ENCODE measurements around the gene NRCAM.
A peak's percentile ranks its signal among the peaks of the same experiment; 100 is the strongest.
"Not testable (repeated sequence)": the region's sequence is repeated elsewhere in the genome, so short reads cannot be mapped to it uniquely, and the experiment has no call there.

NRCAM gene

DNA sequence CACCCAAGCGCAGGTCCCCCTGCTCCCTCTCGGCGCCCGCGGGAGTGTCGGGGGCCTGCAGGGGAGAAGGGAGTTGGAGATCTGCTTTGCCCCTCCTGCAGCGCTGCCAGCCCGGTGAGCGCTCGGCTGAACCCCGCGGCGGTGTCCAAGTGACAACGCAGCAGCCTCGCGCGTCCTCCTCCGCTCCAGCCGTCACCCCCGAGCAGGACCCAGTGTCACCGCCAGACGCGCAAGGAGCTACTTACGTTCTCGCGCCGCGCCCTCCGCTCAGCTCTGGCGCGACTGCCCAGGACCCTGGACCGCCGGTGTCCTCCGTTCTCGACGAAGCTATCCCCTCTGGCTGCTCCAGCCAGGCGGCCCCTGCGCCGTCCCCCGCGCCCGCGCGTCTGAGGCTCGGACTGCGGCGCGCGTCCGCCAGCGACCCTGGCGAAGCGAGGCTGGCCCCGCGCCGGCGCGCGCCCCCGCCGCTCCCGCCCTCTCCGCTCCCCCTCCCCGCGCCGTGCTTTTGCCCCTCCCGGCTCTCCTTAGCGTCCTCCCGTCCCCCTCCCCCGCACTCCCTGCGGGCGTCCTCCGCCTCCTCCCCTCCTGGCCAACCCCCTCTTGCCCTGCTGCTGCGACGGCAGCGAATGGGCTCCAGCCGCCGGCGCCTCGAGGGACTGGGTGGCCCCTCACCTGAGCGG, at the start of gene NRCAM:
Gene NRCAM (minus strand): TSS at position 439 of the 680 bp plus-strand sequence. CDS start 216,372 bp downstream, outside the sequence.
- peak within 1 kb of the TSS; percentile 49 for H3K4me3 ChIP-seq (ENCODE audit: low read length)
- DNase-seq (ENCODE audit: low read depth) = peak; percentile 17
- TF ChIP-seq, protein P1, sequence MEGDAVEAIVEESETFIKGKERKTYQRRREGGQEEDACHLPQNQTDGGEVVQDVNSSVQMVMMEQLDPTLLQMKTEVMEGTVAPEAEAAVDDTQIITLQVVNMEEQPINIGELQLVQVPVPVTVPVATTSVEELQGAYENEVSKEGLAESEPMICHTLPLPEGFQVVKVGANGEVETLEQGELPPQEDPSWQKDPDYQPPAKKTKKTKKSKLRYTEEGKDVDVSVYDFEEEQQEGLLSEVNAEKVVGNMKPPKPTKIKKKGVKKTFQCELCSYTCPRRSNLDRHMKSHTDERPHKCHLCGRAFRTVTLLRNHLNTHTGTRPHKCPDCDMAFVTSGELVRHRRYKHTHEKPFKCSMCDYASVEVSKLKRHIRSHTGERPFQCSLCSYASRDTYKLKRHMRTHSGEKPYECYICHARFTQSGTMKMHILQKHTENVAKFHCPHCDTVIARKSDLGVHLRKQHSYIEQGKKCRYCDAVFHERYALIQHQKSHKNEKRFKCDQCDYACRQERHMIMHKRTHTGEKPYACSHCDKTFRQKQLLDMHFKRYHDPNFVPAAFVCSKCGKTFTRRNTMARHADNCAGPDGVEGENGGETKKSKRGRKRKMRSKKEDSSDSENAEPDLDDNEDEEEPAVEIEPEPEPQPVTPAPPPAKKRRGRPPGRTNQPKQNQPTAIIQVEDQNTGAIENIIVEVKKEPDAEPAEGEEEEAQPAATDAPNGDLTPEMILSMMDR (conservative IDR thresholded peaks at IDR 0.05; ENCODE audit: low read length) = no peak

DNA sequence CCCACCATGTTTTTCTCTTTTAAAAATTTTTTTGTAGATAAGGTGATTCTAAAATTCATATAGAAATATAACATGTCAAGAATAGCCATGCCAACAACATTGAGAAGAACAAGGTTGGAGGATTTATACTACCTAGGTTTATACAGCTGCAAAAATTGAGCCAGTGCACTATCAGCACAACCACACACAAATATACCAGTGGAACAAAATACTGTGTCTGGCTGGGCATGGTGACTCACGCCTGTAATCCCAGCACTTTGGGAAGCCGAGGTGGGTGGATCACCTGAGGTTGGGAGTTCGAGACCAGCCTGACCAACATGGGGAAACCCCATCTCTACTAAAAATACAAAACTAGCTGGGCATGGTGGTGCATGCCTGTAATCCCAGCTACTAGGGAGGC, 48.3 kb upstream of the NRCAM start:
- DNase-seq (ENCODE audit: low read depth); H3K4me3 ChIP-seq (ENCODE audit: low read length): not testable (repeated sequence)

DNA sequence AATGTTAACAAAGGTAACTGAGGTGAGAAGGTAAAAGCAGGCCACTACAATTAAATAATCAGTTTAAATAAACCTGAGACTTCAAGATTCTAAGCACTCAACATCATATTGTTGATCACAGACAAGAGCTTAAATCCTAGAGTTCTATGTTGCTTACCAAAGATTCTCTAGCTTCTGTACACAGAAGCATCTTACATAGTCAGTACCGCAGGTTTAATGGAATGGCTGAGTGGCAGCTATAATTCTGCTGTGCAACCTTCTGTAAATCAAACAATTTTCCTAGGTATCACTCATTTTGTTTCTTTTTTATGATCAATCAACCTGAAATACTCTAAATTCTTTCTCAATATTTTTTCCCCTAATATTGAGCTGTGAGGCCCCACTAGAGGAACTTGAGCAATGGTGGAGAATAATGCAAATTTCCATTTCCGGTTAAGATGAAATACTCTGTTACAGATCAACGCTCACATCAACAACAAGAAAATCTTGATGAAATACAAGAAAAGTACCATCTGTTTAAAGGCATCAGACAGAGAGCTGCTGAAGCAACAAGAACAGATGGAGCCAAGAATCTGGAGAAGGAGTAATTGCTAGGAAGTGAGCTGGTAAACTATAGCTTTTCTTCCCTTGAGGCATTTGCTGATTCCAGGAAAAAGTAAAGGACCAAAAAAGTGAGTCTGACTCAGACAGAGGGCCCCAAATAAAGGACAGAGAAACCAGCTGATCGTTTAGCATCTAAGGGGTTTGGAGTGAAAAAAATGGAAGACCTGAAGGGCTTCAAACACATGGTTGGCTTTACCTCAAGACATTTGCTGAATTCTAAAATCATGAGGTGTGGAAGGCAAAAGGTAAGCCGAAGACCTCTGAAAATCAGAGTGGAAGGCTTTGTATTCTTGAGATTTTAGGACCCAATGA, 47.1 kb upstream of the NRCAM start:
- TF ChIP-seq, protein P1 (conservative IDR thresholded peaks at IDR 0.05; ENCODE audit: low read length) = no peak
- peak; percentile 58 for DNase-seq (ENCODE audit: low read depth)
- no peak overlapping the region for H3K4me3 ChIP-seq (ENCODE audit: low read length)

DNA sequence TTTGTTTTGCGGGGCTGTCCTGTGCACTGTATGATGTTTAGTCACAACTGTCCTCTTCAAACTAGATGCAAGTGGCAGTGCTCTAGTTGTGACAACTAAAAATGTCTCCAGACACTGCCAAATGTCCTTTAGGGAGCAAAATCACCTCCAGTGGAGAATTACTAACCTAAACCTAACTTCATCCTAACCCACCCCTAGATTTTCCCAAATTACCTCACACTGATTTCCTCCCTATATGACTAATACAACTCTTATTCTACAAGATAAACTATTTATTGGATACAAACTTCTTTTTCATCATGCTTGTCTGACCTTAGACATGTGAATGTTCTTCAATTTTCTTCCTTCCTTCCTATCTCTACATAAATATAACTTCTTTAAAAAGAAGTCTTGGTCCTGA, 43.3 kb upstream of the NRCAM start:
- no peak overlapping the region for H3K4me3 ChIP-seq (ENCODE audit: low read length)
- TF ChIP-seq, protein P1 (conservative IDR thresholded peaks at IDR 0.05; ENCODE audit: low read length) = no peak
- DNase-seq (ENCODE audit: low read depth) = no peak

DNA sequence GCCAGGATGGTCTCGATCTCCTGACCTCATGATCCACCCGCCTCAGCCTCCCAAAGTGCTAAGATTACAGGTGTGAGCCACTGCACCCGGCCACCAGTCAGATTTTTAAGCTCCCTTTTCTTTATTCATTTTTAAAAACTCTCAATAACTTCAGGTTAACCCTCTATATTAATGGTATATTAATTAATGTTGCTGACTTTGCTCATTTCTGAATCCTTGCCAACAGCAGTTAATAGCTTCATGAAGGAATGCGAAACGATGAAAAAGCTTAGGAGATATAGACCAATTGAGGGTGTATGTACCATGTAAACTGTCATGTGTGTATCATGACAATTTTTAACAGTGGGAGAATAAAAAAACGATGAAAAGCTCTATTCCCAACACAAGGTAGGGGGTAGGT, 42.2 kb upstream of the NRCAM start:
- TF ChIP-seq, protein P1 (conservative IDR thresholded peaks at IDR 0.05; ENCODE audit: low read length) = no peak
- H3K4me3 ChIP-seq (ENCODE audit: low read length) = no peak overlapping the region
- DNase-seq (ENCODE audit: low read depth) = no peak

DNA sequence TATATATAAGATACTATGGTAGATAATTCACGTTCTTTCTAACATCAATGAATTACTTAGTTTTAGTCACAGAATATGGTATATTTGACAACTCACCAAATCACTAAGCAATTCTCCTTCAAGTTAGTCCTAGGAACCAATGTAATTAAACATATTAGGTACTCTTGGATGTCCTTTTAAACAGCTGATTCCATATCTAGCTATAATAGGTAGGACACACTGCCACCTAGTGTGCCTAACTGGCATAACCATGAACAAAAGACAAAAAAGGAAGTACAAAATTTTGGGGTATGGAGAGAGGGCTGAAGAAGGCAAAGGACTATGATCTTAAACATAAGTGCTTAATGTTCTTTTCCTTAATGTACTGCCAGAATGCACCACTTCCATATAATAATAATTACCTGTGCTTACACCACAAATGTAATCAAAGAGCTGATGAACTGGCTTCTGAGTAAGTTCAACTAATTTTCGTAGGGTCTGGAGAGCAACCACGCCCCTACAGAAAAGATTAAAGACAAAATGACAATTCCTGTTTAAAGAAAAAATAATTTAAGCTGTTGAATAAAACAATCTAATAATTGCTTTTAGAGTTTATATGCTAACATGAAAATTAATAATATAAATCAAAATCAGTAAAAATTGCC, 41.0 kb upstream of the NRCAM start:
- TF ChIP-seq, protein P1 (conservative IDR thresholded peaks at IDR 0.05; ENCODE audit: low read length) = peak; percentile 95
- peak; percentile 41 for DNase-seq (ENCODE audit: low read depth)
- H3K4me3 ChIP-seq (ENCODE audit: low read length) = no peak overlapping the region

DNA sequence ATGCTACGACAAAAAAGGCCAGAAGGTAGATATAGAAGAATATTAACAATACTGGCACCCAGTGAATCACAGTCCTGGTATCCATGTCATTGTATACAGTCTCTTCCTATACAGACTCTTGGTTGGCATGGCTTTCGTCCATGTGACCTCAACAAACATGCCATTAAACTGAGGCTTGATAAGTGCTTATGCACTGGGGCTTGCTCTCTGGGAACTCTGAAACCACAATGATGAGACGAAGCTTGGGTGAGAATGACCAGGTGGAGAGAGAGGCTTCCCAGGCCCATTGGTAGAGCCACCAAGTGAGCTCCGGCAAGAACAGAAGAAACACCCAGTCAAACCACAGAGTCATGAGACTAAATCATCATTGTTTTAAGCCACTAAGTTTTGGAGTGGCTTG, 36.5 kb upstream of the NRCAM start:
- H3K4me3 ChIP-seq (ENCODE audit: low read length) = no peak overlapping the region
- TF ChIP-seq, protein P1 (conservative IDR thresholded peaks at IDR 0.05; ENCODE audit: low read length) = no peak
- DNase-seq (ENCODE audit: low read depth) = no peak
